CD4-positive, CD25-positive, alpha-beta regulatory T cell (primary cell): ENCODE data around the gene SV2B. TPM values are rescaled to one million over a fixed set of nuclear protein-coding genes. Genes with fewer than 3 reads are reported as not detected.
A peak's percentile ranks its signal among the peaks of the same experiment; 100 is the strongest.
"Not testable (repeated sequence)": the region's sequence is repeated elsewhere in the genome, so short reads cannot be mapped to it uniquely, and the experiment has no call there.

Experiments used
- ATAC-seq, 2 donors: fragments of 150-1000 bp; cut with Tn5 transposase; one replicate each; pipeline ENCODE4 v1.10.0; 2021; ENCODE audit warnings: low read depth in 2 of 2, moderate number of reproducible peaks in 2 of 2, moderate library complexity in 1 of 2
- DNase-seq, 3 donors: peaks; one replicate each; pipeline versions ENCODE4 v3.0.0 to v3.0.0-alpha.2; 2012 to 2022; ENCODE audit warnings: mixed read lengths in 1 of 3
- H3K27ac ChIP-seq: one replicate; pipeline ENCODE4 v1.7.0; 2013; ENCODE audit warnings: mild to moderate bottlenecking, low read length; ENCODE audit not compliant: insufficient read depth, poor library complexity, severe bottlenecking
- H3K27me3 ChIP-seq: one replicate; pipeline ENCODE4 v1.7.0; 2013; ENCODE audit warnings: low read length; ENCODE audit not compliant: control insufficient read depth, insufficient read depth
- H3K36me3 ChIP-seq: one replicate; pipeline ENCODE4 v1.7.0; 2013; ENCODE audit warnings: mild to moderate bottlenecking, low read length, moderate library complexity; ENCODE audit not compliant: control insufficient read depth, insufficient read depth
- H3K4me1 ChIP-seq: 2 replicates; pipeline ENCODE4 v1.7.0; 2013; ENCODE audit warnings: mild to moderate bottlenecking, low read length; ENCODE audit not compliant: insufficient read depth, control insufficient read depth, poor library complexity, severe bottlenecking
- H3K4me3 ChIP-seq: one replicate; pipeline ENCODE4 v1.7.0; 2013; ENCODE audit warnings: low read depth, mild to moderate bottlenecking, low read length, moderate library complexity
- H3K9me3 ChIP-seq, 2 experiments: 1 replicate in 1 of 2; 2 replicates in 1 of 2; pipeline ENCODE4 v1.7.0; 2013; ENCODE audit warnings: low read length in 2 of 2, mild to moderate bottlenecking in 1 of 2, moderate library complexity in 1 of 2; ENCODE audit not compliant: control insufficient read depth in 2 of 2
- H3K27ac Mint-ChIP-seq, 3 donors: one replicate each; pipeline ENCODE4 v1.8.0; 2020 to 2022; ENCODE audit warnings: mild to moderate bottlenecking in 3 of 3, mixed read lengths in 3 of 3, moderate library complexity in 2 of 3
- H3K27me3 Mint-ChIP-seq: one replicate; pipeline ENCODE4 v1.8.0; 2022; ENCODE audit warnings: mild to moderate bottlenecking, mixed read lengths
- H3K36me3 Mint-ChIP-seq: one replicate; pipeline ENCODE4 v1.8.0; 2020; ENCODE audit warnings: mixed read lengths
- H3K4me1 Mint-ChIP-seq, 4 donors: one replicate each; pipeline ENCODE4 v1.8.0; 2020 to 2022; ENCODE audit warnings: mixed read lengths in 4 of 4, mild to moderate bottlenecking in 1 of 4
- H3K4me3 Mint-ChIP-seq, 4 donors: one replicate each; pipeline ENCODE4 v1.8.0; 2020 to 2022; ENCODE audit warnings: mild to moderate bottlenecking in 4 of 4, mixed read lengths in 4 of 4, moderate library complexity in 3 of 4
- H3K9me3 Mint-ChIP-seq, 7 donors: one replicate each; pipeline ENCODE4 v1.8.0; 2020 to 2022; ENCODE audit warnings: mixed read lengths in 7 of 7, mild to moderate bottlenecking in 3 of 7, moderate library complexity in 2 of 7
- polyA plus RNA-seq, 4 donors: library from polyadenylated mRNA; unstranded; fragments of 300-500 nt; fragmentation: Illumina TruSeq; gene quantifications; one replicate each; pipeline ENCODE4 v1.2.3, GENCODE V29; 2021
- total RNA-seq: library from RNA; stranded (reverse); gene quantifications from one replicate; pipeline ENCODE4 v1.2.3, GENCODE V29; 2022

SV2B gene
- total and polyA plus RNA-seq, 5 donors from 2014 or later = 0.06 TPM; not detected in 4

GRCh38 chr15:91077029-91077428 is 23.0 kb upstream of the SV2B start:
- no peaks in the 10 kb centered on the region for H3K4me1 Mint-ChIP-seq
- Histone ChIP-seq H3K9me3 (peaks cover 3 to 10% of the 10 kb centered on the region in 2 experiments), H3K4me1 (no peaks in the 10 kb centered on the region), H3K27ac (no peak overlapping the region), H3K27me3 (peaks cover 11% of the 10 kb centered on the region), H3K36me3 (no peaks in the 10 kb centered on the region), H3K4me3 (no peak overlapping the region)
- peaks cover 0 to 18% (median 5%) of the 10 kb centered on the region in 7 donors for H3K9me3 Mint-ChIP-seq
- peaks cover 26% of the 10 kb centered on the region for H3K27me3 Mint-ChIP-seq
- peak overlapping the region in 1 of 3 donors; percentile 68 for H3K27ac Mint-ChIP-seq
- ATAC-seq (no peak), DNase-seq (no peak)
- H3K4me3 Mint-ChIP-seq = no peak overlapping the region
- no peaks in the 10 kb centered on the region for H3K36me3 Mint-ChIP-seq

GRCh38 chr15:91093866-91094265 is 6.2 kb upstream of the SV2B start:
- H3K4me3 Mint-ChIP-seq, H3K27ac Mint-ChIP-seq, H3K4me1 ChIP-seq, H3K36me3 ChIP-seq, H3K27ac ChIP-seq, DNase-seq, H3K9me3 ChIP-seq, H3K4me3 ChIP-seq, H3K4me1 Mint-ChIP-seq, H3K36me3 Mint-ChIP-seq, ATAC-seq: not testable (repeated sequence)
- peaks cover 19% of the 10 kb centered on the region for H3K27me3 ChIP-seq
- Mint-ChIP-seq H3K27me3 (peaks cover 58% of the 10 kb centered on the region), H3K9me3 (peaks cover 0 to 10% (median 2%) of the 10 kb centered on the region in 7 donors)

- no peak for ATAC-seq
- Mint-ChIP-seq H3K4me1 (peaks cover 0 to 21% (median 11%) of the 10 kb centered on the region in 4 donors), H3K36me3 (no peaks in the 10 kb centered on the region), H3K27ac (no peak overlapping the region), H3K4me3 (peak overlapping the region; percentile 31 to 87 (median 42)), H3K9me3 (peaks cover 0 to 4% (median 1%) of the 10 kb centered on the region in 7 donors), H3K27me3 (peaks cover 79% of the 10 kb centered on the region)
- Histone ChIP-seq H3K4me3 (no peak overlapping the region), H3K27me3 (peaks cover 37% of the 10 kb centered on the region), H3K4me1 (peaks cover 18% of the 10 kb centered on the region), H3K27ac (no peak overlapping the region), H3K9me3 (no peaks in the 10 kb centered on the region), H3K36me3 (no peaks in the 10 kb centered on the region)
- DNase-seq = no peak
Measured at GRCh38 chr15:91098451-91098850, 1.6 kb upstream of the SV2B start.

GRCh38 chr15:91099616-91099994 is 452 bp upstream of the SV2B start:
- Histone ChIP-seq H3K4me1 (peaks cover 18% of the 10 kb centered on the region), H3K36me3 (no peaks in the 10 kb centered on the region), H3K27ac (no peak overlapping the region), H3K27me3 (peaks cover 43% of the 10 kb centered on the region), H3K9me3 (no peaks in the 10 kb centered on the region), H3K4me3 (peak overlapping the region; percentile 37)
- no peak overlapping the region for H3K27ac Mint-ChIP-seq
- H3K4me1 Mint-ChIP-seq = peaks cover 0 to 21% (median 11%) of the 10 kb centered on the region in 4 donors
- peaks cover 80% of the 10 kb centered on the region for H3K27me3 Mint-ChIP-seq
- peak overlapping the region; percentile 50 to 82 (median 78) for H3K4me3 Mint-ChIP-seq
- peaks cover 0 to 2% (median 0%) of the 10 kb centered on the region in 7 donors for H3K9me3 Mint-ChIP-seq
- ATAC-seq (no peak), DNase-seq (peak in 2 of 3 donors; percentile 5 to 24)
- H3K36me3 Mint-ChIP-seq = no peaks in the 10 kb centered on the region

- H3K36me3 ChIP-seq = no peaks in the 10 kb centered on the region
- H3K9me3 Mint-ChIP-seq = peaks cover 0 to 1% (median 0%) of the 10 kb centered on the region in 7 donors
- H3K9me3 ChIP-seq = no peaks in the 10 kb centered on the region
- H3K4me3 Mint-ChIP-seq = peak overlapping the region; percentile 15 to 91 (median 86)
- peaks cover 18% of the 10 kb centered on the region for H3K4me1 ChIP-seq
- DNase-seq (peak in 1 of 3 donors; percentile 4), ATAC-seq (no peak)
- H3K27ac Mint-ChIP-seq = no peak overlapping the region
- H3K27ac ChIP-seq = no peak overlapping the region
- peaks cover 47% of the 10 kb centered on the region for H3K27me3 ChIP-seq
- H3K4me1 Mint-ChIP-seq = peaks cover 0 to 21% (median 11%) of the 10 kb centered on the region in 4 donors
- no peaks in the 10 kb centered on the region for H3K36me3 Mint-ChIP-seq
- peak overlapping the region; percentile 75 for H3K4me3 ChIP-seq
- H3K27me3 Mint-ChIP-seq = peaks cover 77% of the 10 kb centered on the region
Measured at GRCh38 chr15:91100814-91101607, 954 bp downstream of the SV2B start.

GRCh38 chr15:91101608-91101920 is 1.5 kb downstream of the SV2B start:
- H3K9me3 ChIP-seq = no peaks in the 10 kb centered on the region
- peaks cover 45% of the 10 kb centered on the region for H3K27me3 ChIP-seq
- H3K36me3 ChIP-seq = no peaks in the 10 kb centered on the region
- Mint-ChIP-seq H3K4me3 (no peak overlapping the region), H3K9me3 (peaks cover 0 to 1% (median 0%) of the 10 kb centered on the region in 7 donors), H3K27ac (no peak overlapping the region), H3K4me1 (peaks cover 0 to 21% (median 11%) of the 10 kb centered on the region in 4 donors), H3K27me3 (peaks cover 80% of the 10 kb centered on the region), H3K36me3 (no peaks in the 10 kb centered on the region)
- no peak for DNase-seq
- peaks cover 18% of the 10 kb centered on the region for H3K4me1 ChIP-seq
- no peak overlapping the region for H3K4me3 ChIP-seq
- no peak overlapping the region for H3K27ac ChIP-seq
- ATAC-seq = no peak

GRCh38 chr15:91102546-91103330 is 2.7 kb downstream of the SV2B start:
- H3K9me3 ChIP-seq = no peaks in the 10 kb centered on the region
- Mint-ChIP-seq H3K27ac (no peak overlapping the region), H3K9me3 (peaks cover 0 to 1% (median 0%) of the 10 kb centered on the region in 7 donors), H3K36me3 (no peaks in the 10 kb centered on the region), H3K4me3 (no peak overlapping the region), H3K27me3 (peaks cover 69% of the 10 kb centered on the region), H3K4me1 (peaks cover 0 to 21% (median 11%) of the 10 kb centered on the region in 4 donors)
- ATAC-seq (no peak), DNase-seq (no peak)
- H3K4me3 ChIP-seq = no peak overlapping the region
- no peak overlapping the region for H3K27ac ChIP-seq
- H3K27me3 ChIP-seq = peaks cover 45% of the 10 kb centered on the region
- no peaks in the 10 kb centered on the region for H3K36me3 ChIP-seq
- H3K4me1 ChIP-seq = peaks cover 18% of the 10 kb centered on the region
